Activated T-helper 1 cell treated with anti-CD3 and anti-CD28 coated beads, Interleukin-2, amount 50 U/mL, for 16 hours (primary cell): ENCODE measurements around the gene UCMA.
"Not testable (repeated sequence)": the region's sequence is repeated elsewhere in the genome, so short reads cannot be mapped to it uniquely, and the experiment has no call there.

Experiments used
- DNase-seq, 2 donors: peaks; one replicate each; pipeline ENCODE4 v3.0.0-alpha.2; 2020; ENCODE audit warnings: low read depth in 1 of 2, low spot score in 1 of 2

UCMA gene, protein sequence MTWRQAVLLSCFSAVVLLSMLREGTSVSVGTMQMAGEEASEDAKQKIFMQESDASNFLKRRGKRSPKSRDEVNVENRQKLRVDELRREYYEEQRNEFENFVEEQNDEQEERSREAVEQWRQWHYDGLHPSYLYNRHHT

DNA sequence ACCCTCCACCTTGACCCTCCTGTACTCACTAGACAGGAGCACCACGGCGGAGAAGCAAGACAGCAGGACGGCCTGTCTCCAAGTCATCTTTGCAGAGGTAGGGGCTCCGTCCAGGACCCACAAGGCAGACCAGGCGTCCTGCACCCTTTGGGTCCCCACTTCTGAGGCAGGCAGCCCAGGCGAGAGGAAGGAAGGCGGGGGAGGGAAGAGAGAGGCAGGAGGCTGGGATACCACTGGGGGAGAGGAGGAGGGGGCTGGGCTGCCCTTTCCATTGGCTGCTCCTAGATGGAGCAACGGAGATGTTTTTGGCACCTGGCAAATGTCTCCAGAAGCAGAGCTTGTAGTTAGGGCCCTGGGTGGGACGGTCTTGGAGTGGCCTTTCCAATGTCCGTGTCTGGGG is at the start of gene UCMA:
Gene UCMA, minus strand, starts transcription at position 203 of the 400 bp plus-strand sequence. Its CDS starts 116 bp downstream, at position 87.
- DNase-seq: no peak

DNA sequence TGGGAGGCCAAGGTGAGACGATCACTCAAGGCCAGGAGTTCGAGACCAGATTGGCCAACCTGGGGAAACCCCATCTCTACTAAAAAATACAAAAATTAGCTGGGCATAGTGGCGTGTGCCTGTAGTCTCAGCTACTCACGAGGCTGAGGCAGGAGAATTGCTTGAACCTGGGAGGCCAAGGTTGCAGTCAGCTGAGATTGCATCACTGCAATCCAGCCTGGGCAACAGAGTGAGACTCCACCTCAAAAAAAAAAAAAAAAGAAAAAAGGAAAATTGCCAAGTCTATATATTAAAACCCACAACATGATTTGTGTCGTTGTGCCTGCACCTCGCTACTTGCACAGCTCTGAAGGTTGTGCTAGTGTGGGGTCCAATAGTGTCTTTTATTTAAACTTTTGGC is 48.2 kb upstream of the UCMA start:
- not testable (repeated sequence) for DNase-seq

DNA sequence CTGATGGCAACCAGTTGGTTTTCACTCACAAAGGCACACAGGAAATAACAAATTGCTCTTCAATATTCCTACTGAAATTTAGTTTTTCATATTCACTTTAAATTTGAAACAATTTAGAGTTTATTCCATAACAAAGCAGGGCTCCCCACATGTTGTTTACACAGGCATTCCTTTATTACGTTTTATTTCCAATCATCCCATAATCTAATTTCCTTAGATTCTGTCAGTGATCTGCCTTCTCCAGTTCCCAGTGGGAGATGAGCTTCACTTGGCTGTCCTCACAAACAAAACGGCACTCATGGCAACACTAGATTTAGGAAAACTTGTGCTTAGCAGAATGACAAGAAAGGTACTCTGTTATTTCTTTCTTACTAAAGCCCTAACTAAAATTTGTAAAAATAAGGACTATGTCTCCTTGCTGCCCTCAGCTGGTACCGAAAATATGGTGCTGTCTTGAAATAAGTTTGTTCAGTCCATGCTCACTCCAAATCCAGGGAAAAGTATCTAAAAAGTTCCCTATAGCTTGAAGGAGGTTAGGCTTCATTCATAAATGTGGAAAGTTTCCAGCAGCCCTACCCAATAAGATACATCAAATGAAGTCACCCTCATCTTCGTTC is 42.7 kb upstream of the UCMA start:
- DNase-seq: no peak

- DNase-seq: not testable (repeated sequence)
These were observed 42.0 kb upstream of the UCMA start for GRCh38 chr10:13276146-13276545.

DNA sequence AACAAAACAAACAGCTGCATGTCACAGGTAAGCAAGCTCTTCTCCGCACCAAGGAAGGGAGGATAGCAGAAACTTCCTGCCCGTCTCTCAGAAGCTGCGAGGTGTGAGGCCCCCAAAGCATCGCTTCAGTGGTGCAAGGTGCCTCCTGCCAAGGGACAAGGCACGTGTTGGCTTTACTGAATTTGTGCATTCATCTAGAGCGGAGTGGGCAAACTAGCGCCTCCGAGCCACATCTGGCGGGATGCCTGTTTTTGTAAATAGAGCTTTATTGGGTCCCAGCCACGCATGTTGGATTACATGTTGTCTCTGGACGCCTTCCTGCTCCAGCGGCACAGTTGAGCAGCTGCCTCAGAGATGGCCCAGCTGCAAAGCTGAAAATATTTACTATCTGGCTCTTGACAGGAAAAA is 38.0 kb upstream of the UCMA start:
- no peak for DNase-seq

DNA sequence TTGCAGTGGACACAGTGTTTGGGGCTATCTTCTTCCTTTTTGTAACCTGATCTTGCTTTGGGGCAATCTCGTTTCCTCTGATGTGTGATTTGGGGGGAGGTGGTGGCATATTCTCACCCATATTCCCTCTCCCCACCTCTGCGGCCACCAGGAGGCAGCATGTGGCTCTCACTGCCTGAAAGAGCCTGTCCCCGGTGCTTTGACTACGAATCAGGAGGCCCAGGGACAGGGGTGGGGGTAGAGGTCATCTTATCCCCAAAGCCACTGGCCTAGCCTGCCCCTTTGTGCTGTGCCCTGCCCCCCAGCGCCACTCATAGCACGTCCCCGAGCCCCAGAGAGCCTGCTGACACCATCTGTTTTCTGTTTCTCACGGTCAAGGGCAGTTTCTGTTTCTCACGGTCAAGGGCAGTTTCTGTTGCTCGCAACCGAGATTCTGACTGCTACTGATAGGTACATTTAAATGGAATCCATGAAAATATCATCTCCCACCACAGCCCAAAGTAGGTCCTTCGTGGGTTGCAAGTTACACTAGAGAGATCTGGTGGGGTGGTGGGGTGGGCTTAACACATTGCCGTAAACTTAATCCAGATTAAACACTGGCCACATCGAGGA is 37.5 kb upstream of the UCMA start:
- peak; percentile 10 to 29 for DNase-seq

GRCh38 chr10:13270877-13271551 is 36.8 kb upstream of the UCMA start:
- no peak for DNase-seq

GRCh38 chr10:13268841-13269240 is 34.7 kb upstream of the UCMA start:
- no peak for DNase-seq

DNA sequence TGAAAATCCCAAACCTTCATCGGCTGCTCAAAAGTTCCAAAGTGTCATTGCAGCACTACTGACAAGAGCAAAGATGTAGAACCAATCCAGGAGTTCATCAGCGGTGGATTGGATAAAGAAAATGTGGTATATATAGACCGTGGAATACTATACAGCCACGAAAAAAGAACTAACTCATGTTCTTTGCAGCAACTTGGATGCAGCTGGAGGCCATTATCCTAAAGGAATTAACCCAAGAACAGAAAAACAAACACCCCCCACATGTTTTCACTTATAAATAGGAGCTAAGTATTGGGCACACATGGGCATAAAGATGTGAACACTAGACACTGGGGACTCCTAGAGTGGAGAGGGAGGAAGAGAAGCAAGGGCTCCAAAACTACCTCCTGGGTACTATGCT is 34.1 kb upstream of the UCMA start:
- DNase-seq: no peak

DNA sequence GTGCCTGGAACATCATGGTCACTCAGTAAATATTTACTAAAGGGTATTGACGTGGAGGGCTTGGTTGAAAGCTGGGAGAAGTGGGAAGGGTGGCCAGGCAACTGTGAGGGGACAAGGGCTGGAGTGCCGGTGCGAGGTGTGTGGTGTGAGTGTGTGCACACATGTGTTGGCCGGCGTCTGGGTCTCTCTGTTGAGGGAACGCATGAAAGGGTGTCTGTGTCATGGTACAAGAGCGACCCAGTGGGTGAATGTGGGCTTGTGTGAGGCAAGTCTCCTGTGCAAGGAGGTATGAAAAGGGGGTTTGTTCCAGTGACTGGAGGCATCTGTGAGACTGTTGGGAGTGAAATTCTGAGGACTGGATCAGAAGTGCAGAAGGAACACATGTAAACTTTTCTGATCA is 29.4 kb upstream of the UCMA start:
- DNase-seq: no peak

DNA sequence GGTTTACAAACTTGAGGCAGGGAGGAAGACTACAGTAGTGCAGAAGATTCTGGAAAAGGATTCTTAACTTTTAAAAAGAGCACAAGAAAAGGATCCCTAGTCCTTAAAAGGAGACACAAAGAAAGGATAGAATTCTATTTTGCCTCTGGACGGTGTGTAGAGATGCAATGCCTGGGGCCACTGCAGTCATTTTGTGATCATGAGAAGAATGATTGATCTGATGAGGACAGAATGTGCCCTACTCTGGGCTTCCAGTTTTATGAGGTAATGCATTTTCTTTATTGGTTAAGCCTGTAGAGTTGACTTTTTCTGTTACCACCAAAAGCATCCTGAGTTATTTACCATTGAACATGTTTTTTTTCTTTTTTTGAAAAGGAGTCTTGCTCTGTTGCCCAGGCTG is 28.3 kb upstream of the UCMA start:
- no peak for DNase-seq

- no peak for DNase-seq
These were observed 23.5 kb upstream of the UCMA start for GRCh38 chr10:13257621-13258140.

- DNase-seq: no peak
These were observed 22.5 kb upstream of the UCMA start for GRCh38 chr10:13256627-13257026.

DNA sequence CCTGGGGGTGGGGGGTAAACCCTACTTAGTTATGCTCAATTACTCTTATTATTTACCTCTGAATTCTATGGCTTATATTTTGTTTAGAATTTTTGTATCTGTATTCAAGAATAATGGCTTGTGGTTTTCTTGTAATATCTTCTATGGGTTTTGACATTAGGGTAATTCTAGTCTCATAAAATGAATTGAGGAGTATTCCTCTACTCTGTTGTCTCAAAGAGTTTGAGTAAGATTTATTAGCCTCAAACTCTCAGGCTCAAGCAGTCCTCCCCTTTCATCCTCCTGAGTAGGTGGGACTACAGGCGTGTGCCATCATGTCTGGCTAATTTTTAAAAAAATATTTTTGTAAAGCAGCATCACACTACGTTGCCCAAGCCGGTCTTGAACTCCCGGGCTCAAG is 19.6 kb upstream of the UCMA start:
- no peak for DNase-seq

DNA sequence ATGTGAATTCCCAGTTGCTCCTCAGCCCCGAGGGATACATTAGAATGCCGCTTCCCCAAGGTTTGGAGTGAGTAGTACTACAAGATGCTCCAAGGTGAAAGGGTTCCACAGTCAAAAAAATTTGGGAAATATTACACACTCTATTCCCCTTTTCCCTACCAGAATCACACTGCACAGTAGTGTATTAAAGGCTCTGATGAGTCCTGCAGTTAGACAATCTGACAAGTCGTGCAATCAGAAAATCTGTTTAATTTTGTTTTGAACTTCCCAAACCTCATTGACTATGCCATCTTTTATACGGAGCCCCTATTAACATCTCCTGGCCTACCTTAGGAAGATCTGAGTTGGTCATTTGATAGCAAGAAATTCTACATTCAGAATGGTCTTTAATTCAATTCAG is 13.6 kb upstream of the UCMA start:
- DNase-seq: no peak

DNA sequence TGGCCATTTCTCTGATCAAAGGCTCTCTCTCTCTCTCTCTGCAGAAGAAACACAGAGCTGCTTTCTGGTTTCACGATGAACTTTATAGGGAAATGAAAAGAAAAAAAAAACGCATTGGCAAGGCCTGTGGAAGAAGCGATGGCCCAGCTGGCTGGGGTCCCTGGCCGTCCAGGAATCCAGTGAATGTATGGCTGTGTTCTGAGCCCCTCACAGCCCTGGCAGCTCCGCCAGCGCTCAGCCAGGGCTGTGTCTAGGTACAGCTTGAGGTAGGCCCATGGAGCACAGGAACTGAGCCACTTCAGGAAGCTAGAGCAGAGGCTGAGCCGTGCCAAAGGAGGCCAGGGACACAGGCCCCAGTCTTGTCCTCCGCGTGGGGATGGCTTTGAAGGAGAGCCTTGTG is 13.1 kb upstream of the UCMA start:
- DNase-seq: no peak

- DNase-seq: not testable (repeated sequence)
These were observed 8.1 kb upstream of the UCMA start for GRCh38 chr10:13242260-13242659.

DNA sequence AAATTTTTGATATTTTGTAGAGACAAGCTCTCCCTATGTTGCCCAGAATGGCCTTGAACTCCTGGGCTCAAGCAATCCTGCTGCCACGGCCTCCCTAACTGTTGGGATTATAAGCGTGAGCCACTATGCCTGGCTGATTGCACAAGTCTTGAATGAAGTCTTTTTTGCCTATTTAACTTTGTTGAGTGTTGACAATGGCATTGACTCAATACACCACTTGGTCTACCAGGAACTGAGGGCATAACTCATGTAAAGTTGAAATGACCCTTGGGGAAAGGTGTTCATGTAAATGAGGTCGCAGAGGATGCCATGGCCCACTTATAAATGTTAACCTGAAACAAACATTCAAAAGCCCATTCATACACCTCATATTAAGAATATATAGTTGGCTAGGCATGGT is 7.4 kb upstream of the UCMA start:
- no peak for DNase-seq

- DNase-seq: no peak
These were observed 5.7 kb upstream of the UCMA start for GRCh38 chr10:13239923-13240322.

GRCh38 chr10:13238271-13239077 is 4.3 kb upstream of the UCMA start:
- no peak for DNase-seq

- DNase-seq: no peak
These were observed 2.5 kb upstream of the UCMA start for GRCh38 chr10:13236638-13237037.
